ENCODE results near the gene CCDC190. TPM values are rescaled to one million over a fixed set of nuclear protein-coding genes. Genes with fewer than 3 reads are reported as not detected.
A peak's percentile ranks its signal among the peaks of the same experiment; 100 is the strongest.
"Not testable (repeated sequence)": the region's sequence is repeated elsewhere in the genome, so short reads cannot be mapped to it uniquely, and the experiment has no call there.

The CCDC190 gene
- total and polyA plus RNA-seq, 4 donors = 2.4 to 4.7 (median 2.8) TPM

DNA sequence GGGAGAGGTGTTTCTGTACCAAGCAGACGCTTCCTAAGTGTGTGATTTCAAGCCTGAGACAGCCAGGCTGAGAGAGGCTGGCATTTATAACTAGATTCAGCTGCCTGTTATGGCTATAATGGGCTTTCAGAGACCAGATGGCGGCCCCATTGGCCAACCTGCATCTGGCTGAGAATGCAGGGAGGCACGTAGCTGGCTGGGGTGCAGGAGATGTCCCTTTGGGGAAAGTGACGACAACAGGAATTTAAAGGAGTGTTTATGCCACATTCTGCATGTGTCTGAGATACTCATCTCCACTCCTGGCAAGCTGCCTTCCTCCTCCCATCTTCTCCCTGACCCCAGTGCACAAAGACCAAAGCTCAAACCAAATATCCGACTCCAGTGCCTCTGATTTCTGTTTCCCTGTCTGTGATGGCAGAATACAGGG lies 21.3 kb upstream of the CCDC190 start:
- no peak for ATAC-seq (ENCODE audit: insufficient read depth, low FRiP score)
- no peak for DNase-seq

DNA sequence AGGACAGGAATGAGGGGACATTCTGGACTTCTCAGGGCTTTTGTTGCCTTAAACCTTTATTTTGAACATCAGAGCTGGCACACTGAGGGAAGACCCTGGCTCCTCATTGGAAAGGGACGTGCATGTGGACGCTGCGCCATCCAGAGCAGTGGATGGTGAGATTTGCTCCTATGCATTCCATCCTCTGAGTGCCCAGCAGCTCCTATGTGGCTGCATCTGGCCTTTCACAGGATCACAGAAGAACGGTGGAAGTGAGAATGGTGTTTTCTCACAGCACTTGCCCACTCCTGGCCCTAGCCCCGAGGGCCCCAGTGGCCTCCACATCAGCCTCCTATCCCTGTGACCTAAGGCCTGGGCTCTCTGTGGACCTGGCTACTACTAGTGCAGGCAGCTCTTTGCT lies 20.6 kb upstream of the CCDC190 start:
- DNase-seq = no peak
- Histone ChIP-seq H3K27ac (ENCODE audit: low read depth in 1 of 2, low read length in 1 of 2) (no peak overlapping the region), H3K4me3 (no peak overlapping the region), H3K27me3 (ENCODE audit: control insufficient read depth in 3 of 3, insufficient read depth in 3 of 3, low read length in 2 of 3) (no peaks in the 10 kb centered on the region), H3K4me1 (ENCODE audit: control insufficient read depth in 5 of 5, insufficient read depth in 5 of 5, low read length in 5 of 5) (no peaks in the 10 kb centered on the region), H3K36me3 (ENCODE audit: control insufficient read depth in 4 of 4, insufficient read depth in 4 of 4, low read length in 4 of 4) (no peaks in the 10 kb centered on the region), H3K9ac (ENCODE audit: insufficient read depth in 1 of 2, low read length in 2 of 2) (no peak overlapping the region), H3K9me3 (ENCODE audit: control insufficient read depth in 4 of 4, insufficient read depth in 3 of 4, low read length in 3 of 4) (no peaks in the 10 kb centered on the region)
- TF ChIP-seq CTCF (IDR thresholded peaks at IDR 0.05; ENCODE audit: control extremely low read depth, extremely low read depth) = no peak
- 87 to 91% methylated on average over 5 of the region's 5 CpGs for WGBS, 2 donors
- no peak for ATAC-seq (ENCODE audit: insufficient read depth, low FRiP score)

More for the DNA sequence above, 21.3 kb upstream of the CCDC190 start:
- H3K27ac ChIP-seq (ENCODE audit: low read depth in 1 of 2, low read length in 1 of 2) = no peak overlapping the region
- no peaks in the 10 kb centered on the region for H3K9me3 ChIP-seq (ENCODE audit: control insufficient read depth in 4 of 4, insufficient read depth in 3 of 4, low read length in 3 of 4)
- 70 to 75% methylated on average over 5 of the region's 5 CpGs for WGBS, 2 donors
- no peaks in the 10 kb centered on the region for H3K27me3 ChIP-seq (ENCODE audit: control insufficient read depth in 3 of 3, insufficient read depth in 3 of 3, low read length in 2 of 3)
- H3K4me3 ChIP-seq = no peak overlapping the region
- no peak for TF ChIP-seq CTCF (IDR thresholded peaks at IDR 0.05; ENCODE audit: control extremely low read depth, extremely low read depth)
- H3K9ac ChIP-seq (ENCODE audit: insufficient read depth in 1 of 2, low read length in 2 of 2) = no peak overlapping the region
- H3K36me3 ChIP-seq (ENCODE audit: control insufficient read depth in 4 of 4, insufficient read depth in 4 of 4, low read length in 4 of 4) = no peaks in the 10 kb centered on the region
- no peaks in the 10 kb centered on the region for H3K4me1 ChIP-seq (ENCODE audit: control insufficient read depth in 5 of 5, insufficient read depth in 5 of 5, low read length in 5 of 5)

- not testable (repeated sequence) for H3K4me1 ChIP-seq (ENCODE audit: control insufficient read depth in 5 of 5, insufficient read depth in 5 of 5, low read length in 5 of 5); H3K9ac ChIP-seq (ENCODE audit: insufficient read depth in 1 of 2, low read length in 2 of 2); H3K9me3 ChIP-seq (ENCODE audit: control insufficient read depth in 4 of 4, insufficient read depth in 3 of 4, low read length in 3 of 4); ATAC-seq (ENCODE audit: insufficient read depth, low FRiP score); H3K4me3 ChIP-seq; H3K36me3 ChIP-seq (ENCODE audit: control insufficient read depth in 4 of 4, insufficient read depth in 4 of 4, low read length in 4 of 4); H3K27me3 ChIP-seq (ENCODE audit: control insufficient read depth in 3 of 3, insufficient read depth in 3 of 3, low read length in 2 of 3); H3K27ac ChIP-seq (ENCODE audit: low read depth in 1 of 2, low read length in 1 of 2); DNase-seq
- 88 to 93% methylated on average over 1 of the region's 2 CpGs for WGBS, 2 donors
These were observed 19.6 kb upstream of the CCDC190 start for GRCh38 chr1:162880617-162881016.

GRCh38 chr1:162878000-162878596 lies 17.1 kb upstream of the CCDC190 start:
- Histone ChIP-seq H3K36me3 (ENCODE audit: control insufficient read depth in 4 of 4, insufficient read depth in 4 of 4, low read length in 4 of 4) (no peaks in the 10 kb centered on the region), H3K9ac (ENCODE audit: insufficient read depth in 1 of 2, low read length in 2 of 2) (no peak overlapping the region), H3K27ac (ENCODE audit: low read depth in 1 of 2, low read length in 1 of 2) (no peak overlapping the region), H3K27me3 (ENCODE audit: control insufficient read depth in 3 of 3, insufficient read depth in 3 of 3, low read length in 2 of 3) (no peaks in the 10 kb centered on the region), H3K9me3 (ENCODE audit: control insufficient read depth in 4 of 4, insufficient read depth in 3 of 4, low read length in 3 of 4) (no peaks in the 10 kb centered on the region), H3K4me3 (no peak overlapping the region), H3K4me1 (ENCODE audit: control insufficient read depth in 5 of 5, insufficient read depth in 5 of 5, low read length in 5 of 5) (no peaks in the 10 kb centered on the region)
- DNase-seq (peak; percentile 63 to 70 (median 66)), ATAC-seq (ENCODE audit: insufficient read depth, low FRiP score) (peak; percentile 56)
- WGBS, 2 donors = 31 to 40% methylated on average over 4 of the region's 4 CpGs
- peak; percentile 46 for TF ChIP-seq CTCF (IDR thresholded peaks at IDR 0.05; ENCODE audit: control extremely low read depth, extremely low read depth)

All from lung (tissue), 12 donors.